ENCODE data around the gene DBNL. TPM values are rescaled to one million over a fixed set of nuclear protein-coding genes. Genes with fewer than 3 reads are reported as not detected.
A peak's percentile ranks its signal among the peaks of the same experiment; 100 is the strongest.

The DBNL gene
- total RNA-seq, 4 donors from 2014 or later = 108 to 165 (median 138) TPM

DNA sequence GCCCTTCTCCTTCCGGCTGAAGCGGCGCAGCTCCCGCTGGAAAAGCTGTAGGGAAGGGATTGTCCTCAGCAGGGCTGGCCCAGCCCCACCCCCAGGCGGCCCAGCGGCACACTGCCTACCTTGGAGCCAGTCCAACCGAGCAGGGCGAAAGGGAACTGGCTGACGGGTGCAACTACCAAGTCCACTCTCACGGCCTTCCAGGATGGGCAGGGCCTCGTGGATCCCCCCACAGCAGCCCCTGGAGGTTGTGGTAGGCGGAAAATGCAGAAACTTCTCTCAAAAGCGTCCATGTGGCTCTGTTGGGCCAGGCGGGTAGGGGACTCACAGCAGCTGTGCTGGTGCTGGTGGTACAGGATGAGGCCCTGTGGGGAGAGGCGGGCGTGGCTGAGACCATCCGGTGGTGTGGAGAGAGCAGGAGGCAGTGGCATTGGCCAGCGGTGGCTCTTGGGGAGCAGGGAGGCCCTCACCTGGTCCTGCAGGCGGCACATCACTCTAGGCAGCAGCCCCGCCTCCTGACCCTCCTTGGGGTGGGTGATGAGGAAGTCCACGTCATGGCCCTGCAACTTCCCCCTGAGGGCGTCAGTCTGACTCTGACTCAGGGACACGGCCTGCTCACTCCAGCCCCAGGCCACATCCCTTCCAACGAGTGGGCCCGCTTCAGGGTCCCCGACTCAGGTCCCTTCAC, 29.3 kb downstream of the DBNL start:
- H3K36me3 ChIP-seq = peaks cover 18 to 43% of the 10 kb centered on the region in 2 donors
- intact Hi-C loops (cut with DNase I) = no loop called here
- peak overlapping the region in 2 of 3 donors; percentile 34 to 46 for H3K27ac ChIP-seq
- no peak for DNase-seq
- WGBS, 2 donors = 73 to 82% methylated on average over 14 to 26 of the region's 26 CpGs
- H3K27me3 ChIP-seq = no peaks in the 10 kb centered on the region
- peaks cover 12 to 28% of the 10 kb centered on the region in 2 donors for H3K4me1 ChIP-seq
- no peak overlapping the region for H3K4me3 ChIP-seq (replicated peaks in 1 of 3)
- H3K9me3 ChIP-seq = no peaks in the 10 kb centered on the region
- TF ChIP-seq, protein P1, sequence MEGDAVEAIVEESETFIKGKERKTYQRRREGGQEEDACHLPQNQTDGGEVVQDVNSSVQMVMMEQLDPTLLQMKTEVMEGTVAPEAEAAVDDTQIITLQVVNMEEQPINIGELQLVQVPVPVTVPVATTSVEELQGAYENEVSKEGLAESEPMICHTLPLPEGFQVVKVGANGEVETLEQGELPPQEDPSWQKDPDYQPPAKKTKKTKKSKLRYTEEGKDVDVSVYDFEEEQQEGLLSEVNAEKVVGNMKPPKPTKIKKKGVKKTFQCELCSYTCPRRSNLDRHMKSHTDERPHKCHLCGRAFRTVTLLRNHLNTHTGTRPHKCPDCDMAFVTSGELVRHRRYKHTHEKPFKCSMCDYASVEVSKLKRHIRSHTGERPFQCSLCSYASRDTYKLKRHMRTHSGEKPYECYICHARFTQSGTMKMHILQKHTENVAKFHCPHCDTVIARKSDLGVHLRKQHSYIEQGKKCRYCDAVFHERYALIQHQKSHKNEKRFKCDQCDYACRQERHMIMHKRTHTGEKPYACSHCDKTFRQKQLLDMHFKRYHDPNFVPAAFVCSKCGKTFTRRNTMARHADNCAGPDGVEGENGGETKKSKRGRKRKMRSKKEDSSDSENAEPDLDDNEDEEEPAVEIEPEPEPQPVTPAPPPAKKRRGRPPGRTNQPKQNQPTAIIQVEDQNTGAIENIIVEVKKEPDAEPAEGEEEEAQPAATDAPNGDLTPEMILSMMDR (IDR thresholded peaks at IDR 0.05) = no peak
- TF ChIP-seq POLR2A (IDR thresholded peaks at IDR 0.05) = no peak

DNA sequence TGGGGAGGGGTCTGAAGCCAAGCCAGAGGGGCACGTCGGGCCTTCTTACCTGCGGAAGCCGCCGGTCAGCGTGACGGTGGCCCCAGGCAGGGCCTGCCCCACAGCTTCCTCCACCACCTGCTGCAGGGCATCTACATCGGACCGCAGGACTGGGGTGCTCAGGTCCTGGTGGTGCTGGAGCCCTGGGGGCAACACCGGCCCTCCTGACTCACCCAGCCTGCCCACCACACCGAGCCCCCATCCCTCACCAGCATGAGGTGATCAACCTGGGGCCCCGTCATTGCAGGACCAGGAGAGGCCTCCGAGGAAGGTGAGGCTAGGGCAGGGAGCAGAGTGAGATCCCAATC, 29.8 kb downstream of the DBNL start:
- intact Hi-C loops (cut with DNase I) = no loop called here

DNA sequence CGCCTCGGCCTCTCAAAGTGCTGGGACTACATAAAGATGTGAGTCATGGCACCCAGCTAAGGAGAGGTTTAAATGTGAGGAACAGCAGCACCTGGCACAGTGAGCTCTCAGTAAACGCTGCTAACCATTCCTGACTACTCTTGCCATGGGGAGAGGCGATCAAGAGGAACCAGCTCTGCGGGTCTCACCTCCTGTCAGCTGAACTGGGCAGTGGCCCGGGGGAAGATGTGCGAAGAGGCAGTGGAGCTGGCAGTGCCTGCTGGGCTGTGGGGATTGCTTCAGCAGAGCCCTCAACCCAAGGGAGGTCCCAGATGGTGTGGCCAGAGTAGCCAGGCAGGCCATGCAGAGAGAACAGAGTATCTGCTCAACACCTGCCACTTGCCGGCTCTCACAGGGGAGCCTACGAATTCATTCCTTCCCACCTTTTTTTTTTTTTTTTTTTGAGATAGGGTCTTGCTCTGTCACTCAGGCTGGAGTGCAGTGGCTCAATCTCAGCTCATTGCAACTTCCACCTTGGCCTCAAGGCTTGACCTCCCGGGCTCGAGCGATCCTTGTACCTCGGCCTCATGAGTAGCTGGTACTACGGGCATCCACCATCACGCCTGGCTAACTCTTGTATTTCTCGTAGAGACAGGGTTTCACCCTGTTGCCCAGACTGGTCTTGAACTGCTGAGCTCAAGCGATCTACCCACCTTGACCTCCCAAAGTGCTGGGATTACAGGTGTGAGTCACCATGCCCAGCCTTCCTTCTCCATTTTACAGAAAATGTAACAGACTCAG, 31.0 kb downstream of the DBNL start:
- H3K9me3 ChIP-seq = no peaks in the 10 kb centered on the region
- DNase-seq = no peak
- H3K4me3 ChIP-seq (replicated peaks in 1 of 3) = no peak overlapping the region
- H3K27me3 ChIP-seq = no peaks in the 10 kb centered on the region
- H3K27ac ChIP-seq = no peak overlapping the region
- H3K36me3 ChIP-seq = peaks cover 28 to 49% of the 10 kb centered on the region in 2 donors
- H3K4me1 ChIP-seq = peaks cover 19 to 45% of the 10 kb centered on the region in 2 donors
- TF ChIP-seq, protein P1 (IDR thresholded peaks at IDR 0.05) = no peak
- TF ChIP-seq POLR2A (IDR thresholded peaks at IDR 0.05) = no peak
- 78 to 91% methylated on average over 17 of the region's 17 CpGs for WGBS, 2 donors
- intact Hi-C loops (cut with DNase I) = loop anchor here (5.0 kb wide), 1 partner anchor 42 kb away; no protein-coding TSS in a partner anchor

More for the DNA sequence above, 29.8 kb downstream of the DBNL start:
- no peak for DNase-seq
- Histone ChIP-seq H3K4me1 (peaks cover 17 to 34% of the 10 kb centered on the region in 2 donors), H3K27me3 (no peaks in the 10 kb centered on the region), H3K9me3 (no peaks in the 10 kb centered on the region), H3K4me3 (replicated peaks in 1 of 3) (no peak overlapping the region), H3K36me3 (peaks cover 18 to 43% of the 10 kb centered on the region in 2 donors), H3K27ac (peak overlapping the region in 2 of 3 donors; percentile 34 to 46)
- no peak for TF ChIP-seq POLR2A (IDR thresholded peaks at IDR 0.05)
- TF ChIP-seq, protein P1 (IDR thresholded peaks at IDR 0.05) = no peak
- 80 to 92% methylated on average over 6 to 11 of the region's 13 CpGs for WGBS, 2 donors

DNA sequence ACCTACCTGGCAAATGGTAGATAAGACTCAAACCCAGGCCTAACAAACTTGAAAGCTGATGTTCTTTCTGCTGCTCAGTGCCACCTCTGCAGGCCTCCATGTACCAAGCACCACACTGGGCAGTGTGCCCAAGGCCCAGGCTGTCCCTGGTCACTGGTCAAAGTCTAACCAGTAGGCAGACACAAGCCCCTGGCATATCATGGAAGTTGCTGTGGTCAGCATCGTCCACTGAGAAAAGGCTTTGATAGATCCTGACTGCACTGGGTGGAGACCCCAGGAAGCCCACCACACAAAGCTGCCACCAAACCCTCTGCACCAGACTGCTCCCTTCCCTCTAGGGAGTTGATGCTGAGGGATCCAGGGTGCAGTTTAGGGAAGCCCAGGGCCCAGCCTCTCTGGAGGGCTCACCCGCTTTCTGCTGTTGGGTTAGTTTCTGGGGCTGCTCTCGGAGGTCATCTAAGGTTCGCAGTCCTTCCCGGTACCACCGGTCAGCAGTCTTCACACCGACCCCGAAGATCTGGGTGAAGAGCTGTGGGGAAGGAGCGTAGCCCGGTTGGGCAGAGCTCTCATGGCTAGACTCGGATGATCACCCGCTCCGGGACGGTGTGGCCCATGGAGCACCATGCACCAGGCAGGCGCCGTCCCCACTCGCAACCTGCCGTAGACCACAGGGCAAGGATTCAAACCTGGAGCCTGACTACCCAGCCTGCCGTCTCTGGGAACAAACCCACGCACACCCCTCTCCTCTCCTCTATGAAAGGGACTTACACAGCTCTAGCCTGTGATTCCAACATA, 31.8 kb downstream of the DBNL start:
- 95 to 99% methylated on average over 9 to 13 of the region's 20 CpGs for WGBS, 2 donors
- H3K9me3 ChIP-seq = no peaks in the 10 kb centered on the region
- peaks cover 28 to 49% of the 10 kb centered on the region in 2 donors for H3K36me3 ChIP-seq
- no peak overlapping the region for H3K4me3 ChIP-seq (replicated peaks in 1 of 3)
- no peak for DNase-seq
- H3K27ac ChIP-seq = no peak overlapping the region
- TF ChIP-seq POLR2A (IDR thresholded peaks at IDR 0.05) = no peak
- TF ChIP-seq, protein P1 (IDR thresholded peaks at IDR 0.05) = no peak
- H3K27me3 ChIP-seq = no peaks in the 10 kb centered on the region
- peaks cover 26 to 53% of the 10 kb centered on the region in 2 donors for H3K4me1 ChIP-seq
- intact Hi-C loops (cut with DNase I) = loop anchor here (5.0 kb wide), 1 partner anchor 41 kb away; no protein-coding TSS in a partner anchor
